Chondrocyte (in vitro differentiated cells): Measurements from ENCODE around the gene CUBN. TPM values are rescaled to one million over a fixed set of nuclear protein-coding genes. Genes with fewer than 3 reads are reported as not detected.

Experiments
- DNase-seq: peaks from one replicate; pipeline ENCODE4 v3.0.0; 2021; ENCODE audit warnings: mixed read lengths, low spot score
- H3K27ac Mint-ChIP-seq: one replicate; pipeline ENCODE4 v1.8.0; 2021; ENCODE audit warnings: mild to moderate bottlenecking, moderate library complexity, mixed read lengths; ENCODE audit not compliant: unreplicated experiment
- H3K27me3 Mint-ChIP-seq: 2 replicates; pipeline ENCODE4 v1.8.0; 2021; ENCODE audit warnings: low read depth, mixed read lengths
- H3K36me3 Mint-ChIP-seq: 2 replicates; pipeline ENCODE4 v1.8.0; 2021; ENCODE audit warnings: low read depth, mixed read lengths
- H3K4me1 Mint-ChIP-seq: 2 replicates; pipeline ENCODE4 v1.8.0; 2021; ENCODE audit warnings: low read depth, mild to moderate bottlenecking, mixed read lengths
- H3K4me3 Mint-ChIP-seq: one replicate; pipeline ENCODE4 v1.8.0; 2021; ENCODE audit warnings: mild to moderate bottlenecking, moderate library complexity, mixed read lengths; ENCODE audit not compliant: unreplicated experiment
- H3K9me3 Mint-ChIP-seq: 2 replicates; pipeline ENCODE4 v1.8.0; 2021; ENCODE audit warnings: low read depth, mixed read lengths
- total RNA-seq: library from RNA; stranded (reverse); gene quantifications from 3 replicates; pipeline ENCODE4 v1.2.1, GENCODE V29; 2021
- TF ChIP-seq, protein P1 (sequence below): fragments of 200-600 bp; sonication (generic); IDR thresholded peaks from 2 replicates; pipeline ENCODE4 v1.5.0; 2021; ENCODE audit warnings: antibody characterized with exemption, mild to moderate bottlenecking, moderate library complexity

Gene CUBN
- total RNA-seq, 1 donor from 2014 or later, result 1.0 TPM

DNA sequence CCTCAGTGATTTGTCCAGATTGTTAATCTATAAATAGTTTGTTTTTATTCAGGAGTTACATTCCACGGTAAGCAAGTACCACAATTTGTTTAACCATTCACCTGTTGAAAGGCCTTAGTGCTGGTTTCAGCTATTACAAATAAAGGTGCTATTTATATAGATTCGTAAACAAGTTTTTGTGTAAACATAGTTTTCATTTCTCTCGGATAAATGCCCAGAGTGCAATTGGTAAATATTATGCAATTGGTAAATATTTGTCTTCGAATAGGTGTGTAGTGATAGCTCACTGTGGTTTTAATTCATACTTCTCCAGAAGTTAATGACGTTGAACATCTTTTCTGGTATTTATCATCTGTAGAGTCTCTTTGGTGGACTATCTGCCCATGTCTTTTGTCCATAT lies 235.9 kb downstream of the CUBN start:
- Mint-ChIP-seq H3K4me1 (peaks cover 9% of the 10 kb centered on the region), H3K27ac (no peak overlapping the region), H3K36me3 (peaks cover 2% of the 10 kb centered on the region), H3K27me3 (no peaks in the 10 kb centered on the region), H3K9me3 (peaks cover 4% of the 10 kb centered on the region), H3K4me3 (no peak overlapping the region)
- TF ChIP-seq, protein P1, sequence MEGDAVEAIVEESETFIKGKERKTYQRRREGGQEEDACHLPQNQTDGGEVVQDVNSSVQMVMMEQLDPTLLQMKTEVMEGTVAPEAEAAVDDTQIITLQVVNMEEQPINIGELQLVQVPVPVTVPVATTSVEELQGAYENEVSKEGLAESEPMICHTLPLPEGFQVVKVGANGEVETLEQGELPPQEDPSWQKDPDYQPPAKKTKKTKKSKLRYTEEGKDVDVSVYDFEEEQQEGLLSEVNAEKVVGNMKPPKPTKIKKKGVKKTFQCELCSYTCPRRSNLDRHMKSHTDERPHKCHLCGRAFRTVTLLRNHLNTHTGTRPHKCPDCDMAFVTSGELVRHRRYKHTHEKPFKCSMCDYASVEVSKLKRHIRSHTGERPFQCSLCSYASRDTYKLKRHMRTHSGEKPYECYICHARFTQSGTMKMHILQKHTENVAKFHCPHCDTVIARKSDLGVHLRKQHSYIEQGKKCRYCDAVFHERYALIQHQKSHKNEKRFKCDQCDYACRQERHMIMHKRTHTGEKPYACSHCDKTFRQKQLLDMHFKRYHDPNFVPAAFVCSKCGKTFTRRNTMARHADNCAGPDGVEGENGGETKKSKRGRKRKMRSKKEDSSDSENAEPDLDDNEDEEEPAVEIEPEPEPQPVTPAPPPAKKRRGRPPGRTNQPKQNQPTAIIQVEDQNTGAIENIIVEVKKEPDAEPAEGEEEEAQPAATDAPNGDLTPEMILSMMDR, result no peak
- DNase-seq, result no peak

DNA sequence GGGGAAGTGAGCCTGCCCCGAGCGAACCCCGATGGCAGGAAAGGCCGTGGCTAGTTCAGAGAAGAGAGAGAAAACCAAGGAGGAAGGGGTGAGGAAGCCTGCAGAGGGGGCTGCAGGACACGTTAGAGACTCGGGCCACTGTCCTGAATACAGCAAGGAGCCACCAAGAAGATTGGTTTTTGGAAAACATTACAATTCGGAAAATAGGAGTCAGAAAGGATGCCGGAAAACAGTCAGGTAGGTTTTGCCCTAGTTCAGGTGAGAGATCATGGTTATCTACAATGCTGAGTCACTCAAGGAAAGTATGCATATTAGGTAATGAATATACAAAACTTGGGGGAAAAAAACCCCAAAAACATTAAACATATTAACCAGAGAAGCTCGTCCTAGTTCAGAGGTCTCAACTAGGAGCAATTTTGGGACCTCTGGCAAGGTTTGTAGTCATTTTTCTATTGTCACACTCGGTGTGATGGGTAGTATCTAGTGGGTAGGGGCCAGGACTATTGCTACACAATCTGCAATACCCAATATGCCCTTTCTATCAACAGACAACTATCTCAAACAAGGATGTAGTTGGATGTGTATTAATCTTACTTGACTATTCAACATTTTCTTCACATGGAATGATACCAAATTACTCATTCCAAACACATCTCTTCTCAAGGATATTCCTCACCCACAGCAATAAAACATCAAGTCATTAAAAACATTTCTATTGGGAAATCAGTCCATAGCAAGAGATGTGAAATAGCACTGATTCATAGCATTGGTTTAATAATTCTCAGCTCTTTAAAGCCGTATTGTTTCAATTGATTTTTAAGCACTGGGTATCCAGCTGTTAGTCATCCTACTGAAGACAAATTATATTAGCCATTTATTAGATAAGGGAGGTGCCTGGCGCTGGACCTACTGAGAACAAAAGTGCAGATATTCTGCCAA lies 238.0 kb downstream of the CUBN start:
- TF ChIP-seq, protein P1, result peak; percentile 79
- Mint-ChIP-seq H3K36me3 (peaks cover 2% of the 10 kb centered on the region), H3K27ac (peak overlapping the region; percentile 60), H3K9me3 (peaks cover 9% of the 10 kb centered on the region), H3K4me3 (no peak overlapping the region), H3K27me3 (no peaks in the 10 kb centered on the region), H3K4me1 (peaks cover 17% of the 10 kb centered on the region)
- DNase-seq, result no peak

DNA sequence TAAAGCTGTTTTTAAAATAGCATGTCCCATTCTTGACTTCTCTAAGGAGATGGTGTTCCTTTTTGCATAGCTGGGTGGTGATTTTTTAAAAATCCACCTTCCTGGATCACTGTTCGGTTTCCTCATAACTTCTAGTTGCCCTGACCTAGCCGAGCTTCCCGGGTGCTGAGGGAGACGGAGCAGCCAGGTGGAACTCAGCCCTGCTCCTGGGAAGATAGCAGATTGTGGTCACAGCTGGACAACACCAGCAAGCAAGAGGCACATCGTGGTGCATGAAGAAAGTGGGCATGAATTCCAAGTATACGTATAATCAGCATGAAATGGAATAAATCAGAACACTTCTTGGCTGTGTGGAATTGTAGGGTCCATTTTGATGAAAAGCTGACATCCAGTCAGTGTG lies 238.9 kb downstream of the CUBN start:
- TF ChIP-seq, protein P1, result no peak
- no peak overlapping the region for H3K4me3 Mint-ChIP-seq
- H3K36me3 Mint-ChIP-seq, result peaks cover 2% of the 10 kb centered on the region
- H3K4me1 Mint-ChIP-seq, result peaks cover 17% of the 10 kb centered on the region
- H3K27me3 Mint-ChIP-seq, result no peaks in the 10 kb centered on the region
- H3K9me3 Mint-ChIP-seq, result peaks cover 9% of the 10 kb centered on the region
- no peak for DNase-seq
- no peak overlapping the region for H3K27ac Mint-ChIP-seq

DNA sequence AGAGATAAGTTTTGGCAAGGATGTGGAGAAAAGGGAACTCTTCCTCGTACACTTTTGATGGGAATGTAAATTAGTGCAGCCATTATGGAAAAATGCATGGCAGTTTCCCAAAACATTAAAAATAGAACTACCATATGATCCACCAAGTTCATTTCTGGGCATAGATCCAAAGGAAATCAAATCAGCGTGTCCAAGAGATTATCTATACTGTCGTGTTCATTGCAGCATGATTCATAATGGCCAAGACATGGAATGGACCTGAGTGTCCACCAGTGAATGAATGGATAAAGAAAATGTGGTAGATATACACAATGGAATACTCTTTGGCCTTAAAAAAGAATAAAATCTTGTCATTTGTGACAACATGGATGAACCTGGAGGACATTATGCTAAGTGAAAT lies 242.0 kb downstream of the CUBN start:
- no peak for DNase-seq
- Mint-ChIP-seq H3K27ac (peak overlapping the region; percentile 25), H3K27me3 (no peaks in the 10 kb centered on the region), H3K4me1 (peaks cover 17% of the 10 kb centered on the region), H3K9me3 (peaks cover 4% of the 10 kb centered on the region), H3K36me3 (peaks cover 2% of the 10 kb centered on the region), H3K4me3 (no peak overlapping the region)
- TF ChIP-seq, protein P1, result no peak

DNA sequence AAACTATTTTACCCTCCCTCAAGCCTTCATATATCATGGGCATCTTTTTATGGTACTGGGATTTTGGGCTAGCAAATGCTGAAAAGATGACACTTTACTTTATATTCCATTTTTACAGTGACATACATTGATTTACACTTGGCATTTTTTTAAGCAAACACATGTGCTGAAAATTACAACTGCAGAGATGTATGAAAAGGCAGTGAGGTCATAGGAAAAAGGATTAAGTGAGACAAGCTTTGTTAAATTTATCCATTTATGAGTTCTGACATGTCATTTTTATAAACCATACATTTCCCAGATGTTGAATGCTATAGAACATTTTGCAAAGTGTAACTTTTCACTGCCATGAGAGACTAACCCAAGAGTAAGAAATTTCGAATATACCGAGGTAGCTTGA lies 243.6 kb downstream of the CUBN start:
- H3K36me3 Mint-ChIP-seq, result peaks cover 2% of the 10 kb centered on the region
- no peak overlapping the region for H3K4me3 Mint-ChIP-seq
- no peak overlapping the region for H3K27ac Mint-ChIP-seq
- TF ChIP-seq, protein P1, result no peak
- no peaks in the 10 kb centered on the region for H3K27me3 Mint-ChIP-seq
- no peak for DNase-seq
- peaks cover 4% of the 10 kb centered on the region for H3K9me3 Mint-ChIP-seq
- H3K4me1 Mint-ChIP-seq, result peaks cover 8% of the 10 kb centered on the region
